Loucy (cell line): ENCODE measurements around the gene PTPRN2.

Source experiments
- CTCF ChIP-seq: fragments of 200-600 bp; sonication (generic); conservative IDR thresholded peaks from 2 replicates; pipeline ENCODE4 v1.5.1; 2014; ENCODE audit warnings: mild to moderate bottlenecking, antibody characterized with exemption, low read length
- EZH2phosphoT487 ChIP-seq: fragments of 200-600 bp; IDR thresholded peaks from 2 replicates; pipeline ENCODE4 v1.6.1; 2018; ENCODE audit warnings: antibody characterized with exemption, mild to moderate bottlenecking, moderate library complexity, borderline replicate concordance

GRCh38 chr7:158535079-158535478 is 52.5 kb downstream of the PTPRN2 start:
- TF ChIP-seq CTCF (no peak), EZH2phosphoT487 (no peak)
